M059J (cell line): ENCODE measurements around the gene MMEL1. TPM values are rescaled to one million over a fixed set of nuclear protein-coding genes. Genes with fewer than 3 reads are reported as not detected.
"Not testable (repeated sequence)": the region's sequence is repeated elsewhere in the genome, so short reads cannot be mapped to it uniquely, and the experiment has no call there.

Experiments used
- DNase-seq: peaks from one replicate; pipeline ENCODE4 v3.0.0-alpha.2; 2012; ENCODE audit warnings: low read depth
- total RNA-seq: library from RNA; depleted of rRNA; stranded (reverse); fragments of >200 nt; shearing (Covaris generic); gene quantifications from 2 replicates; pipeline ENCODE4 v1.2.3, GENCODE V29; 2014; rRNA removed

MMEL1 gene, protein sequence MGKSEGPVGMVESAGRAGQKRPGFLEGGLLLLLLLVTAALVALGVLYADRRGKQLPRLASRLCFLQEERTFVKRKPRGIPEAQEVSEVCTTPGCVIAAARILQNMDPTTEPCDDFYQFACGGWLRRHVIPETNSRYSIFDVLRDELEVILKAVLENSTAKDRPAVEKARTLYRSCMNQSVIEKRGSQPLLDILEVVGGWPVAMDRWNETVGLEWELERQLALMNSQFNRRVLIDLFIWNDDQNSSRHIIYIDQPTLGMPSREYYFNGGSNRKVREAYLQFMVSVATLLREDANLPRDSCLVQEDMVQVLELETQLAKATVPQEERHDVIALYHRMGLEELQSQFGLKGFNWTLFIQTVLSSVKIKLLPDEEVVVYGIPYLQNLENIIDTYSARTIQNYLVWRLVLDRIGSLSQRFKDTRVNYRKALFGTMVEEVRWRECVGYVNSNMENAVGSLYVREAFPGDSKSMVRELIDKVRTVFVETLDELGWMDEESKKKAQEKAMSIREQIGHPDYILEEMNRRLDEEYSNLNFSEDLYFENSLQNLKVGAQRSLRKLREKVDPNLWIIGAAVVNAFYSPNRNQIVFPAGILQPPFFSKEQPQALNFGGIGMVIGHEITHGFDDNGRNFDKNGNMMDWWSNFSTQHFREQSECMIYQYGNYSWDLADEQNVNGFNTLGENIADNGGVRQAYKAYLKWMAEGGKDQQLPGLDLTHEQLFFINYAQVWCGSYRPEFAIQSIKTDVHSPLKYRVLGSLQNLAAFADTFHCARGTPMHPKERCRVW
- not detected in 2 replicates for total RNA-seq

- no peak for DNase-seq
Measured at GRCh38 chr1:2632561-2633361, at the start of gene MMEL1. Gene MMEL1 (minus strand): TSS chr1:2633016. CDS start chr1:2629484, 3,532 bp downstream.

GRCh38 chr1:2676726-2677125, 43.9 kb upstream of the MMEL1 start:
- not testable (repeated sequence) for DNase-seq

- DNase-seq = not testable (repeated sequence)
Measured at GRCh38 chr1:2671656-2672055, 38.8 kb upstream of the MMEL1 start.

GRCh38 chr1:2659806-2660205, 27.0 kb upstream of the MMEL1 start:
- DNase-seq = not testable (repeated sequence)

DNA sequence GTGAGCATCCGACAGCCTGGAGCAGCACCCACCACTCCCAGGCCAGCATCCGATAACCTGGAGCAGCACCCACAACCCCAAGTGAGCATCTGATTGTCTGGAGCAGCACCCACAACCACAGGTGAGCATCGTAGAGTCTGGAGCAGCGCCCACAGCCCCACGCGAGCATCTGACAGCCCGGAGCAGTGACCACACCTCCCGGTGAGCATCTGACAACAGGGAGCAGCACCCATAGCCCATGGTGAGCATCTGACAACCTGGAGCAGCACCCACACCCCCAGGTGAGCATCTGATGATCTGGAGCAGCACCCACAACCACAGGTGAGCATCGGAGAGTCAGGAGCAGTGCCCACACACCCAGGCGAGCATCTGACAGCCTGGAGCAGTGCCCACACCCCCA, 25.1 kb upstream of the MMEL1 start:
- DNase-seq = not testable (repeated sequence)

DNA sequence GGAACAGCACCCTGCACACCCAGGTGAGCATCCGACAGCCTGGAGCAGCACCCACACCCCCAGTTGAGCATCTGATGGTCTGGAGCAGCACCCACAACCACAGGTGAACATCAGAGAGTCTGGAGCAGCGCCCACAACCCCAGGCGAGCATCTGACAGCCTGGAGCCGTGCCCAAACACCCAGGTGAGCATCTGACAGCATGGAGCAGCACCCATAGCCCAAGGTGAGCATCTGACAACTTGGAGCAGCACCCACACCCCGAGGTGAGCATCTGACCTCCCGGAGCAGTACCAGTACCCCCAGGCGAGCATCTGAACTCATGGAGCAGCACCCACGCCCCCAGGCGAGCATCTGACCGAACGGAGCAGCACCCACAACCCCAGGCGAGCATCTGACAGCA, 24.3 kb upstream of the MMEL1 start:
- DNase-seq = not testable (repeated sequence)

- not testable (repeated sequence) for DNase-seq
Measured at GRCh38 chr1:2655598-2656434, 23.0 kb upstream of the MMEL1 start.

GRCh38 chr1:2654443-2654948, 21.7 kb upstream of the MMEL1 start:
- DNase-seq = not testable (repeated sequence)

DNA sequence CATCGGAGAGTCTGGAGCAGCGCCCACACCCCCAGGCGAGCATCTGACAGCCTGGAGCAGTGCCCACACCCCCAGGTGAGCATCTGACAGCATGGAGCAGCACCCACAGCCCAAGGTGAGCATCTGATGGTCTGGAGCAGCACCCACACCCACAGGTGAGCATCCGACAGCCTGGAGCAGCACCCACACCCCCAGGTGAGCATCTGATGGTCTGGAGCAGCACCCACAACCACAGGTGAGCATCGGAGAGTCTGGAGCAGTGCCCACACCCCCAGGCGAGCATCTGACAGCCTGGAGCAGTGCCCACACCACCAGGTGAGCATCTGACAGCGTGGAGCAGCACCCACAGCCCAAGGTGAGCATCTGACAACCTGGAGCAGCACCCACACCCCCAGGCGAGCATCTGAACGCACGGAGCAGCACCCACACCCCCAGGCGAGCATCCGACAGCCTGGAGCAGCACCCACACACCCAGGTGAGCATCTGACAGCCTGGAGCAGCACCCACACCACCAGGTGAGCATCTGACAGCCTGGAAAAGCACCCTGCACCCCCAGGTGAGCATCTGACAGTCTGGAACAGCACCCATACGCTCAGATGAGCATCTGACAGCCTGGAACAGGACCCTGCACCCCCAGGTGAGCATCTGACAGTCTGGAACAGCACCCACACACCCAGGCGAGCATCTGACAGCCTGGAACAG, 21.1 kb upstream of the MMEL1 start:
- not testable (repeated sequence) for DNase-seq

DNA sequence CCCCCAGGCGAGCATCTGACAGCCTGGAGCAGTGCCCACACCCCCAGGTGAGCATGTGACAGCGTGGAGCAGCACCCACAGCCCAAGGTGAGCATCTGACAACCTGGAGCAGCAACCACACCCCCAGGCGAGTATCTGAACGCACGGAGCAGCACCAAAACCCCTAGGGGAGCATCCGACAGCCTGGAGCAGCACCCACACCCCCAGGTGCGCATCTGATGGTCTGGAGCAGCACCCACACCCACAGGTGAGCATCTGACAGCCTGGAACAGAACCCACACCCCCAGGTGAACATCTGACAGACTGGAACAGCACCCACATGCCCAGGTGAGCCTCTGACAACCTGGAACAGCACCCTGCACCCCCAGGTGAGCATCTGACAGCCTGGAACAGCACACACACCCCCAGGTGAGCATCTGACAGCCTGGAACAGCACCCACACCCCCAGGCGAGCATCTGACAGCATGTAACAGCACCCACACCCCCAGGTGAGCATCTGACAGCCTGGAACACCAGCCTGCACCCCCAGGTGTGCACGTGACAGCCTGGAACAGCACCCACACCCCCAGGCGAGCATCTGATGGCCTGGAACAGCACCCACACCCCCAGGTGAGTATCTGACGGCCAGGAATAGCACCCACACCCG, 20.2 kb upstream of the MMEL1 start:
- DNase-seq = not testable (repeated sequence)

GRCh38 chr1:2652152-2652925, 19.5 kb upstream of the MMEL1 start:
- DNase-seq = not testable (repeated sequence)

DNA sequence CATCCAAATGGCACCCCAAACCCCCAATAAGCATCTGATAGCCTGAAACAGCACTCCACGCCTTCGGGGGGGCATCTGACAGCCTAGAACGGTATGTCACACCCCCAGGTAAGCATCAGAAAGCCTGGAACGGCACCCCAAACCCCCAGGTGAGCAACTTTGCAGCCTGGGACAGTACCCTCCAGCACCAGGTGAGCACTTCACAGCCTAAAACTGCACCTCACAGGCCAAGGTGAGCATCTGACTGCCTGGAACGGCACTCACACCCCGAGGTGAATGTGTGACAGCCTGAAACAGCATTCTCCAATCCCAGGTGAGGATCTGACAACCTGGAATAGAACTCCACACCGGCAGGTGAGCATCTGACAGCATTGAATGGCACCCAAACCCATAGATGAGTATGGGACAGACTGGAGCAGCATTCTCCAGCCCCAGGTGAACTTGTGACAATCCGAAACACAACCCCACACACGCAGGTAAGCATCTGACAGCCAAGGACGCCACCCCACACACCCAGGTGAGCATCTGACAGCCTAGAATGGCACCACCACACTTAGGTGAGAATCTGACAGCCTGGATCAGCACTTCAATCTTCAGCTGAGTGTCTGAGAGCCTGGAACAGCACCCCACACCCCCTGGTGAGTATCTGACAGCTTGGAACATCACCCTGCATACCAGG, 18.3 kb upstream of the MMEL1 start:
- DNase-seq = no peak

DNA sequence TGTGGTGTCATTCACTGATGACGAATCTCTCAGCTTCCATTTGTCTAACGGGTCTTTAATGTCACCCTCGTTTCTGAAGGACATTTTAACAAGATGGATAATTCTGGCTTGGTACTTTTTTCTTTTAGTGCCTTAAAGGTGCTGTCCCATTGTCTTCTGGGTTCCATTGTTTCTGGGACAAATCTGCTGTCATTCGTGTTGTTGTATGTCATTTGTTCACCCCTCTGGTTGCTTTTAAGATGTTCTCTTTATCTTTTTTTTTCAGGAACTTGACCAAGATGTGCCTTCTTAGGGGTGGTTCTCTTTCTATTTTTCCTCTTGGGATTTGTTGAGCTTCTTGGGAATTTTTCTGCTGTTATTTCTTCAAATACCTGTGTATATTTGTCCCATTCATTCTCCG, 14.0 kb upstream of the MMEL1 start:
- DNase-seq = no peak

DNA sequence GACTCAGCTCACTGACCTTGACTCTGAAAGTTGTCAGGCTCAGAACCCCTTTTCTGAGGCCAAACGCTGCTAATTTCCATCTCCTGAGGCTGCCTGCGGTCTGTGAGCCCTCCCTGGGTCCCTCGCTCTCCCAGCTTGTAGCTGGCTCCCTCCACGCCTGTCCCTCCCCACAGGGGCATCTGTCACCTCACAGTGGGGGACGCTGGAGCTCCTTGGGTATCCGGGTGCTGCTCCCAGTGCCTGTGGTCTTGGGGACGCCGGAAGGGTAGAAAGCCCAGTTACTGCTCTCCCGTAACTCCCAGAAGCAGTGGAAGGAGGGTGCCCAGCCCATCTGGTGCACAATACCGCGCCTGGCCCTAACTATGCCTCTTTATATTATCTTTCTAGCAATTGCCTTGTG, 13.0 kb upstream of the MMEL1 start:
- no peak for DNase-seq

DNA sequence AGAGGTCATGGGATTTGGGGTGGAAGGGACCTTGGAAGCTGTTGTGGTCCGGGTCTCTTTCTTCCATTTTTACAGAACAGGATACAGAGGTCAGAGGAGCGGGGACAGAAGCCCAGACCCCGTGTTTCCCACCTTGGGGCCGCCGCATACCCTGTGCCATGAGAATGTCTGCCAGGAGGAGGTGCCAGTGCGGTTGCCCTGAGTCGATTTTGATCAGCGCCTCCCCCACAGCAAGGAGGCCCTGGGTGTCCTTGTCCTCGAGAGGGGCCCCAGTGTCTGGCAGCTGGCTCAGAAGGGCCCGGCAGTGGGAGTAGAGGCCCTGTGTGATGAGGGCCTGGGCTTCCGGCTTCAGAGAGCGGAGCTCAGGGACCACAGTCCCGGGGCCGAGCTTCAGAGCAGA, 12.3 kb upstream of the MMEL1 start:
- DNase-seq = no peak

GRCh38 chr1:2644591-2645101, 11.8 kb upstream of the MMEL1 start:
- no peak for DNase-seq

- DNase-seq = no peak
Measured at GRCh38 chr1:2644171-2644570, 11.4 kb upstream of the MMEL1 start.

GRCh38 chr1:2643414-2644077, 10.7 kb upstream of the MMEL1 start:
- no peak for DNase-seq
